HepG2 (cell line): Measurements from ENCODE around the gene COG8. TPM values are rescaled to one million over a fixed set of nuclear protein-coding genes. Genes with fewer than 3 reads are reported as not detected.
A peak's percentile ranks its signal among the peaks of the same experiment; 100 is the strongest.

ENCODE experiments used
- CHD2 ChIP-seq: IDR thresholded peaks from 2 replicates; pipeline ENCODE4 v1.6.1; 2011; ENCODE audit warnings: low read depth, low read length, improper control_type of control experiment
- ELF4 ChIP-seq: sonication (generic); formaldehyde crosslinking; IDR thresholded peaks from 2 replicates; pipeline ENCODE4 v1.5.0; 2020; ENCODE audit warnings: missing genetic modification reagents, mild to moderate bottlenecking, moderate library complexity, borderline replicate concordance
- KLF6 ChIP-seq: IDR thresholded peaks from 2 replicates; pipeline ENCODE4 v1.8.0; 2016; ENCODE audit warnings: missing biosample characterization, missing genetic modification reagents
- RFXAP ChIP-seq: sonication (generic); formaldehyde crosslinking; IDR thresholded peaks from 2 replicates; pipeline ENCODE4 v1.4.0; 2020; ENCODE audit warnings: missing genetic modification reagents, borderline replicate concordance
- TIGD3 ChIP-seq: sonication (generic); formaldehyde crosslinking; IDR thresholded peaks from 2 replicates; pipeline ENCODE4 v1.5.1; 2020; ENCODE audit warnings: mild to moderate bottlenecking, missing genetic modification reagents, borderline replicate concordance
- ZMYM4 ChIP-seq: sonication (generic); formaldehyde crosslinking; IDR thresholded peaks from 2 replicates; pipeline ENCODE4 v1.8.1; 2023; ENCODE audit warnings: mild to moderate bottlenecking, missing genetic modification reagents
- ZNF569 ChIP-seq: sonication (generic); formaldehyde crosslinking; IDR thresholded peaks from 2 replicates; pipeline ENCODE4 v1.5.0; 2020; ENCODE audit warnings: mild to moderate bottlenecking, missing genetic modification reagents, moderate library complexity, borderline replicate concordance
- ZNF577 ChIP-seq: sonication (generic); formaldehyde crosslinking; IDR thresholded peaks from 2 replicates; pipeline ENCODE4 v1.4.0; 2020; ENCODE audit warnings: mild to moderate bottlenecking, low read depth, missing genetic modification reagents, borderline replicate concordance
- ZNF713 ChIP-seq: sonication (generic); formaldehyde crosslinking; IDR thresholded peaks from 2 replicates; pipeline ENCODE4 v1.4.0; 2020; ENCODE audit warnings: mild to moderate bottlenecking, missing genetic modification reagents
- polyA plus RNA-seq, 8 experiments: library from polyadenylated mRNA; depleted of rRNA in 3 of 8; stranded (reverse) in 7 of 8; unstranded in 1 of 8; fragments of >200 nt; fragmentation: Illumina TruSeq in 4 of 8; extraction: Trizol in 4 of 8; gene quantifications; 2 replicates each; pipeline versions ENCODE4 v1.2.1 to v1.2.3, GENCODE V29; 2011 to 2016; ENCODE audit warnings: low read depth in 4 of 8, missing spikeins in 1 of 8, mixed read lengths in 1 of 8; ENCODE audit not compliant: insufficient read depth in 1 of 8
- total RNA-seq, 5 experiments: library from RNA; depleted of rRNA; stranded (reverse); fragments of >200 nt; fragmentation: Illumina TruSeq; extraction: Trizol; gene quantifications; 2 replicates each; pipeline ENCODE4 v1.2.3, GENCODE V29; 2016; ENCODE audit warnings: low read depth in 1 of 5

Gene COG8
- total and polyA plus RNA-seq, 2 of the 13 experiments (the other 11 are each of a cell fraction or from before 2014, with no cell fraction given): 45.5 to 52.1 TPM

GRCh38 chr16:69311533-69312387 is 27.6 kb downstream of the COG8 start (continued):
- TF ChIP-seq ZNF577 (CRISPR knock-in tag) (no peak), ZMYM4 (CRISPR knock-in tag) (no peak; the same call in 1 of the 2 replicates), TIGD3 (no peak), ZNF713 (no peak), ZNF569 (no peak), CHD2 (no peak), ELF4 (CRISPR knock-in tag) (no peak), RFXAP (CRISPR knock-in tag) (no peak), KLF6 (CRISPR knock-in tag) (peak; percentile 33; the same call in 1 of the 2 replicates)
